Gastroesophageal sphincter (tissue), 3 donors: ENCODE results near the gene COIL.

ENCODE experiments used
- CTCF ChIP-seq, 4 experiments: fragments of 200-600 bp in 2 of 4; fragments of 450-650 bp in 2 of 4; sonication (generic) in 1 of 4; IDR thresholded peaks; one replicate each; pipeline ENCODE4 v1.5.1; 2017 to 2019; ENCODE audit warnings: antibody characterized with exemption in 4 of 4, mild to moderate bottlenecking in 2 of 4, moderate library complexity in 2 of 4
- EP300 ChIP-seq: sonication (generic); formaldehyde crosslinking; IDR thresholded peaks from one replicate; pipeline ENCODE4 v1.6.1; 2017; ENCODE audit warnings: antibody characterized with exemption, mild to moderate bottlenecking
- POLR2A ChIP-seq, 2 donors: fragments of 450-650 bp; IDR thresholded peaks; one replicate each; pipeline ENCODE4 v1.6.1; 2017; ENCODE audit warnings: antibody characterized with exemption in 2 of 2, mild to moderate bottlenecking in 2 of 2, moderate library complexity in 1 of 2
- POLR2AphosphoS5 ChIP-seq: sonication (generic); formaldehyde crosslinking; IDR thresholded peaks from one replicate; pipeline ENCODE4 v1.6.1; 2017; ENCODE audit warnings: antibody characterized with exemption

GRCh38 chr17:56933151-56933745, 27.6 kb downstream of the COIL start:
- TF ChIP-seq EP300 (no peak), POLR2AphosphoS5 (no peak), CTCF (IDR thresholded peaks at IDR 0.05) (no peak), POLR2A (IDR thresholded peaks at IDR 0.05) (no peak)
